Choroid plexus epithelial cell (primary cell): ENCODE data around the gene INTS12.

Experiments
- DNase-seq: peaks from one replicate; pipeline ENCODE4 v3.0.0-alpha.2; 2010; ENCODE audit warnings: low read depth
- H3K4me3 ChIP-seq: 2 replicates; pipeline ENCODE4 v1.5.1; 2011; ENCODE audit warnings: low read depth, mild to moderate bottlenecking, control low read depth, low read length, moderate library complexity
- TF ChIP-seq, protein P1 (sequence below): conservative IDR thresholded peaks from 2 replicates; pipeline ENCODE4 v1.5.1; 2011; ENCODE audit warnings: low read depth, mild to moderate bottlenecking, control low read depth, inconsistent platforms, low read length, moderate library complexity

INTS12 gene

DNA sequence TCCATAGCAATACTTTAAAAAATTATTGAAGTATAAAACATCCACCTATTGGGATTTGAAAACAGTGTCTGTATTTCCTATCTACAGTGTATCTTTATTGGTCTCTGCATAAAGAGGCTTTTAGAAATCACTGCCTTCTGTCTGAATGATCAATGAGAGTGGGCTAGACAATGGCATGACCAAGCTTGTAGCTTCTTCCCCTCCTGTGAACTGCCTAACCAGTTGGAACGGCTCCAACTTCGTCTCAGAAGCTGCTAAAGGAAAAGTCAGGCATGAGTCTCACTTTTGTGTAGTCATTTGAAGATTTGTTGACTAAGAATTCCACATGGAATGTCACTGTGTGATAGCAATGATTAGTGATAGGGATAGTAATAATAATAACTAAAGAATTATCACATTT, 64.2 kb downstream of the INTS12 start:
- DNase-seq = no peak
- H3K4me3 ChIP-seq = no peak overlapping the region
- TF ChIP-seq, protein P1, sequence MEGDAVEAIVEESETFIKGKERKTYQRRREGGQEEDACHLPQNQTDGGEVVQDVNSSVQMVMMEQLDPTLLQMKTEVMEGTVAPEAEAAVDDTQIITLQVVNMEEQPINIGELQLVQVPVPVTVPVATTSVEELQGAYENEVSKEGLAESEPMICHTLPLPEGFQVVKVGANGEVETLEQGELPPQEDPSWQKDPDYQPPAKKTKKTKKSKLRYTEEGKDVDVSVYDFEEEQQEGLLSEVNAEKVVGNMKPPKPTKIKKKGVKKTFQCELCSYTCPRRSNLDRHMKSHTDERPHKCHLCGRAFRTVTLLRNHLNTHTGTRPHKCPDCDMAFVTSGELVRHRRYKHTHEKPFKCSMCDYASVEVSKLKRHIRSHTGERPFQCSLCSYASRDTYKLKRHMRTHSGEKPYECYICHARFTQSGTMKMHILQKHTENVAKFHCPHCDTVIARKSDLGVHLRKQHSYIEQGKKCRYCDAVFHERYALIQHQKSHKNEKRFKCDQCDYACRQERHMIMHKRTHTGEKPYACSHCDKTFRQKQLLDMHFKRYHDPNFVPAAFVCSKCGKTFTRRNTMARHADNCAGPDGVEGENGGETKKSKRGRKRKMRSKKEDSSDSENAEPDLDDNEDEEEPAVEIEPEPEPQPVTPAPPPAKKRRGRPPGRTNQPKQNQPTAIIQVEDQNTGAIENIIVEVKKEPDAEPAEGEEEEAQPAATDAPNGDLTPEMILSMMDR = no peak

DNA sequence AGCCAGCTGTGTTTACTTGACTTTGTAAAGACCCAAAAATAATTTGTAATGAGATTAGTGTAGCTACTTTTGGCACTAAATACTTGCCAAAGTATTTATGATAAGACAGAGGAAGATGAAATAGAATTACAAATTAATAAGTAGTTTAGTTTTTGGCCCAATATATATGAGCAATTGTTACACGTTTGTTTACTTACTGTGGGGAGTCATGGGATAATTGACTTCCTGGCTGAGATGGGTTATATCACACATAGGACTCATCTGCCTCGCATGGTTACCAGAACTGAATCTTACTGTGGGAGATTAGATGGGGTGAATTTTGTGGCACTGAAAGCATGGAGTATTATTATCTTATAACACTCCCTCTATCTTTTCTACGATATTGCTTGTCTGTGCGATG, 66.6 kb downstream of the INTS12 start:
- TF ChIP-seq, protein P1 = no peak
- DNase-seq = no peak
- no peak overlapping the region for H3K4me3 ChIP-seq

DNA sequence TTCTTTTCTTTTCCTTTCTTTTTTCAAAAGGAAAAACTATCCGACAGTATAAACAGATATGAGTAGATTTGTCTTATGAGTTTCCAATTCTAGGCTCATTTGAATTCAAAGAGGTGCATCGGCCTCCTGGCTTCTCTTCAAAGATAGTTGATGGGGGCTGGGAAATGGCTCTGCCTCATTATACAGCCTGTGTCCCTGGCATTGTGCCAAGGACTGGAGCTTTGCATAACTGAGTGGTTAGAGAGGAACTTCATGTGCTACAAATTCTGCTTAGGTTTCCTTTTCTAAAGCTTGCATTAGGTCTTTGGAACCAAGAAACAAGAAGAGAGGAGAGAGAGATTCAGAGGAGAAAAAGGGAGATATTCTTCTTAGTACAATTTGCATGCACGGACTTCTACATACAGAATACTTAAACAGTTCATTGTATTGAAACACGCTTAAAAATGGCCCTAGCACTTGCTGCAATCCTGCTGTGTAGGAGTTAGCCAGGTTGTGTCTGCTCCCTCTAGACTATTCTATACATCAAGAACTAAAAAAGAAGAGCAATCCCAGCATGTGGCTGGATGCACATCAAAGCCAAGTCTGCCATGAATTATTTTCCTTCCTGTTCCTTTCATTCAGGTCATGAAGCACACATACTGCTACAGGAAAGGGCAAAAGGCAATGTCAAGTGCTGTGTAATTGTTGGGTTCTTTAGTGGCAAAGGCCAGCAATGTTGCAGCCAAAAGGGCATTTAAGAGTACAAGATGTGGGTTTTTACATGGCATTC, 70.9 kb downstream of the INTS12 start:
- DNase-seq = peak; percentile 86
- no peak overlapping the region for H3K4me3 ChIP-seq
- TF ChIP-seq, protein P1 = no peak

DNA sequence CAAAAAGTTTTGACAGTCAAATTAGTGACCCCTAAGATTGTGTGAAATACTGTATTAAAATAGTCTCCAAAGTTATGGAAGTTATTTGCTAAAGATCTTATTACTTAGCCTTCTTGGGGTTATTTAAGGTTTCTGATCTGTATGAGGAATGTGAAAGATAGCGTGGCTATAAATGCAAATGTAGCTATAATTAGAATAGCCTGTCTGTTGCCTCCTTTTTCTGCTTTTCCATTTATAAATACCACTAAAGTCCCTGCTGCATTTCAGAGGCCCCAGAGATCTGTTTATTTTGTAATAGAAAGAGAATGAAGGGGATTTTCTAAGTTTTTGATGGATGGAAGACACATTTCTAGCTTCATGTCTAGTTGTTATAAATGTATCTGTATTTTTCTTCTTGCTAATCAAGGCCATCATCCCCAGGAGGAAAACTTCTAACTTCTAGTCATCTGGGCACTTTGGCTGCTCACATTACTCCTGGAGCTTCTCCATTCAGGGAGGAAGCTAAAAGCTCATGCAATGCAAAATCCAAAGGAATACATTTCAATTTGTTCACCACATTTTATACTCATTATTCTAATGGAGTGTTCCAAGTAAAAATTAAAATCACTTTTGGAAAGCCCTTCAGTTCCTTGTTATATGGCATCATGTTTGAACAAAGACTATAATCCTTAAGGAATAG, 73.9 kb downstream of the INTS12 start:
- TF ChIP-seq, protein P1 = no peak
- no peak overlapping the region for H3K4me3 ChIP-seq
- no peak for DNase-seq

DNA sequence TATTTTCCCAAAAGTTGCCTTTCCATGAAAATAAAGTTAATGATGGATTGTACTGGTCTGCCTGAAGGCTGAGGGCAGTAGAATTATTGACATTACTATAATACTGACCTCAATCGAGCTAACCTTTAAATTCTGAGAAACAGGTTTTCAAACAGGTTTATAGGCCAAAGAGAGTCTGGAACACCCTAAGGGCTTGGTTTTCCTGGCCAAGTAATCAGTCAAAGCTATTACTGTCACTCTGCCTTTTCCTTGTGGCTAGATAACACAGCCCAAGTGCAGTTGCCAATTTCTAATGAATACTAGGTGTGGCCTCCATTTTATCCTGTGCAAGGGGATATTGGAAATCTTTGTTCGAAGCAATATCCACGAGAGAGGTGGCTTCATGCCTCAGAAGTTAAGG, 75.2 kb downstream of the INTS12 start:
- H3K4me3 ChIP-seq = no peak overlapping the region
- TF ChIP-seq, protein P1 = no peak
- DNase-seq = no peak
